ENCODE results near the gene SLC16A13. TPM values are rescaled to one million over a fixed set of nuclear protein-coding genes. Genes with fewer than 3 reads are reported as not detected.
"Not testable (repeated sequence)": the region's sequence is repeated elsewhere in the genome, so short reads cannot be mapped to it uniquely, and the experiment has no call there.

Gene SLC16A13
- total RNA-seq, 1 experiment from 2014 or later = 40.6 TPM

GRCh38 chr17:7084088-7084487 lies 48.3 kb downstream of the SLC16A13 start:
- Histone ChIP-seq H3K9me2 (ENCODE audit: insufficient read depth) (no peaks in the 10 kb centered on the region), H3K36me3 (ENCODE audit: low read depth) (no peaks in the 10 kb centered on the region), H3K4me1 (replicated peaks; ENCODE audit: insufficient read depth) (no peaks in the 10 kb centered on the region), H3K4me2 (no peak overlapping the region), H2AFZ (no peak overlapping the region), H3K79me2 (ENCODE audit: low read depth) (no peaks in the 10 kb centered on the region), H3K4me3 (no peak overlapping the region), H4K20me1 (ENCODE audit: insufficient read depth) (no peaks in the 10 kb centered on the region), H3K27ac (no peak overlapping the region), H3F3A (ENCODE audit: insufficient read depth, low read depth) (no peaks in the 10 kb centered on the region), H3K27me3 (ENCODE audit: insufficient read depth, low read depth) (peaks cover 53% of the 10 kb centered on the region), H3K9me3 (ENCODE audit: insufficient read depth, low read depth) (no peaks in the 10 kb centered on the region)
- no peak for DNase-seq
- TF ChIP-seq CTCF (conservative IDR thresholded peaks at IDR 0.05) (no peak), EZH2 (IDR thresholded peaks at IDR 0.05; ENCODE audit: low read depth) (no peak)
- POLR2A ChIA-PET (ENCODE audit: unreplicated experiment) = no interaction called here
- CTCF ChIA-PET = no interaction called here
- BruUV-seq (replicated peaks) = no TSS peak
- intact Hi-C loops (cut with micrococcal nuclease; ENCODE audit: unreplicated experiment) = no loop called here

GRCh38 chr17:7088442-7088841 lies 52.6 kb downstream of the SLC16A13 start:
- BruUV-seq (replicated peaks); H3K4me3 ChIP-seq; DNase-seq; POLR2A ChIA-PET (ENCODE audit: unreplicated experiment); H3K27ac ChIP-seq; H3K9me3 ChIP-seq (ENCODE audit: insufficient read depth, low read depth); H3K36me3 ChIP-seq (ENCODE audit: low read depth); H3F3A ChIP-seq (ENCODE audit: insufficient read depth, low read depth); H3K79me2 ChIP-seq (ENCODE audit: low read depth); H3K4me1 ChIP-seq (replicated peaks; ENCODE audit: insufficient read depth); H3K4me2 ChIP-seq; H4K20me1 ChIP-seq (ENCODE audit: insufficient read depth); intact Hi-C loops (cut with micrococcal nuclease; ENCODE audit: unreplicated experiment); H3K9me2 ChIP-seq (ENCODE audit: insufficient read depth); CTCF ChIA-PET; H2AFZ ChIP-seq: not testable (repeated sequence)
- peaks cover 15% of the 10 kb centered on the region for H3K27me3 ChIP-seq (ENCODE audit: insufficient read depth, low read depth)

- H3K4me3 ChIP-seq; intact Hi-C loops (cut with micrococcal nuclease; ENCODE audit: unreplicated experiment); H3K9me3 ChIP-seq (ENCODE audit: insufficient read depth, low read depth); H3K4me2 ChIP-seq; DNase-seq; CTCF ChIA-PET; H4K20me1 ChIP-seq (ENCODE audit: insufficient read depth); H3F3A ChIP-seq (ENCODE audit: insufficient read depth, low read depth); BruUV-seq (replicated peaks); H3K79me2 ChIP-seq (ENCODE audit: low read depth); H3K36me3 ChIP-seq (ENCODE audit: low read depth); H3K9me2 ChIP-seq (ENCODE audit: insufficient read depth); H3K4me1 ChIP-seq (replicated peaks; ENCODE audit: insufficient read depth); H3K27ac ChIP-seq; H2AFZ ChIP-seq: not testable (repeated sequence)
- POLR2A ChIA-PET (ENCODE audit: unreplicated experiment) = interaction anchor here (0.6 kb wide), 1 partner anchor 82 kb away, joined by 32 read pairs; no protein-coding TSS in a partner anchor
- H3K27me3 ChIP-seq (ENCODE audit: insufficient read depth, low read depth) = peaks cover 15% of the 10 kb centered on the region
Observed at GRCh38 chr17:7089570-7089969, 53.8 kb downstream of the SLC16A13 start.

Other genes with a start within 250 kb of the SLC16A13 start
- 0.50 and 0.61 TPM in 2 replicates for gene TEKT1, start 204.3 kb upstream of the SLC16A13 start, total RNA-seq (2021)
- not detected in 2 replicates for gene ALOX12, start 40.0 kb upstream of the SLC16A13 start, total RNA-seq (2021)
- gene RNASEK, start 23.4 kb upstream of the SLC16A13 start, total RNA-seq (2021) = 196 and 301 TPM in 2 replicates
- gene BCL6B, start 13.0 kb upstream of the SLC16A13 start, total RNA-seq (2021) = 0.28 and 0.48 TPM in 2 replicates
- gene SLC16A11, start 8.1 kb downstream of the SLC16A13 start, total RNA-seq (2021) = not detected in 2 replicates
- not detected in 2 replicates for gene CLEC10A, start 44.2 kb downstream of the SLC16A13 start, total RNA-seq (2021)
- gene ASGR2, start 78.8 kb downstream of the SLC16A13 start, total RNA-seq (2021) = not detected in 2 replicates
- 3.5 and 5.9 TPM in 2 replicates for gene ASGR1, start 143.4 kb downstream of the SLC16A13 start, total RNA-seq (2021)
- gene DLG4, start 183.8 kb downstream of the SLC16A13 start, total RNA-seq (2021) = 27.1 and 32.8 TPM in 2 replicates
- 531 and 604 TPM in 2 replicates for gene ACADVL, start 183.9 kb downstream of the SLC16A13 start, total RNA-seq (2021)
- gene DVL2, start 198.5 kb downstream of the SLC16A13 start, total RNA-seq (2021) = 77.9 and 86.8 TPM in 2 replicates
- 64.5 and 65.8 TPM in 2 replicates for gene PHF23, start 203.4 kb downstream of the SLC16A13 start, total RNA-seq (2021)
- gene GABARAP, start 206.4 kb downstream of the SLC16A13 start, total RNA-seq (2021) = 424 and 457 TPM in 2 replicates
- 173 and 203 TPM in 2 replicates for gene CTDNEP1, start 215.7 kb downstream of the SLC16A13 start, total RNA-seq (2021)
- 31.8 and 45.1 TPM in 2 replicates for gene ELP5, start 216.2 kb downstream of the SLC16A13 start, total RNA-seq (2021)
- gene CLDN7, start 226.5 kb downstream of the SLC16A13 start, total RNA-seq (2021) = 390 and 442 TPM in 2 replicates
- 1.5 and 1.6 TPM in 2 replicates for gene SLC2A4, start 245.7 kb downstream of the SLC16A13 start, total RNA-seq (2021)

Data from PC-9 (cell line).